ENCODE measurements around the gene BCAS1.

The BCAS1 gene

GRCh38 chr20:53899351-53900167, 170.8 kb downstream of the BCAS1 start:
- no peak for TF ChIP-seq CTCF (conservative IDR thresholded peaks at IDR 0.05)
- peak overlapping the region; percentile 66; the same call in 1 of the 2 replicates for H3K27ac ChIP-seq

DNA sequence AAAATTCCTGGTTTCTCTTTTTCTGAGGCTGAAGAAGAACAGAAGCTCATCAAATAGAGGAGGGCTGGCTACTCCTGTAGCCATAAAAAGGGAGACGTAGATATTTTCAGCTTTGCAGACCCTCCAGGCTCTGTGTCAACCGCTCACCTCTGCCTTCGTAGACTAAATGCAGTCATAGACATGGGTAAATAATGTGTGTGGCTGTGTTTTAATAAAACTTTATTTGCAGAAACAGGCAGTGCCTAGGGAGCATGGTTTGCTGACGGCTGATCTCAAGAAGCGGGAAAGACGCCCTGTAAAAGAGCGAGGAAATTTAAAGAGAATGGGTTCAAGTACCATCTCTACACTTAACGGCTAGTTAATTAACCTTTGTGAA, 171.8 kb downstream of the BCAS1 start:
- TF ChIP-seq CTCF (conservative IDR thresholded peaks at IDR 0.05), result no peak
- no peak overlapping the region for H3K27ac ChIP-seq

- TF ChIP-seq CTCF (conservative IDR thresholded peaks at IDR 0.05), result no peak
- no peak overlapping the region for H3K27ac ChIP-seq
These were observed 172.4 kb downstream of the BCAS1 start for GRCh38 chr20:53897884-53898555.

GRCh38 chr20:53896647-53897046, 173.7 kb downstream of the BCAS1 start:
- no peak overlapping the region for H3K27ac ChIP-seq
- no peak for TF ChIP-seq CTCF (conservative IDR thresholded peaks at IDR 0.05)

- no peak for TF ChIP-seq CTCF (conservative IDR thresholded peaks at IDR 0.05)
- no peak overlapping the region for H3K27ac ChIP-seq
These were observed 174.4 kb downstream of the BCAS1 start for GRCh38 chr20:53896041-53896440.

- H3K27ac ChIP-seq, result no peak overlapping the region
- TF ChIP-seq CTCF (conservative IDR thresholded peaks at IDR 0.05), result no peak
These were observed 175.0 kb downstream of the BCAS1 start for GRCh38 chr20:53895385-53895755.

GRCh38 chr20:53894707-53895384, 175.5 kb downstream of the BCAS1 start:
- no peak for TF ChIP-seq CTCF (conservative IDR thresholded peaks at IDR 0.05)
- H3K27ac ChIP-seq, result no peak overlapping the region

Data from VCaP (cell line).